Skeletal muscle cell (primary cell): ENCODE measurements around the gene KIFC3.
"Not testable (repeated sequence)": the region's sequence is repeated elsewhere in the genome, so short reads cannot be mapped to it uniquely, and the experiment has no call there.

Experiments
- DNase-seq: peaks from one replicate; pipeline ENCODE4 v3.0.0-alpha.2; 2010; ENCODE audit warnings: low read depth
- H3K4me3 ChIP-seq: 2 replicates; pipeline ENCODE4 v1.5.1; 2011; ENCODE audit warnings: low read depth, mild to moderate bottlenecking, control low read depth, low read length, moderate library complexity

Gene KIFC3

GRCh38 chr16:57748596-57748995 lies 53.7 kb downstream of the KIFC3 start:
- no peak for DNase-seq
- H3K4me3 ChIP-seq: no peak overlapping the region

GRCh38 chr16:57747996-57748395 lies 54.3 kb downstream of the KIFC3 start:
- H3K4me3 ChIP-seq: no peak overlapping the region
- no peak for DNase-seq

- DNase-seq: no peak
- no peak overlapping the region for H3K4me3 ChIP-seq
Observed at GRCh38 chr16:57747496-57747895, 54.8 kb downstream of the KIFC3 start.

GRCh38 chr16:57747091-57747490 lies 55.2 kb downstream of the KIFC3 start:
- no peak for DNase-seq
- H3K4me3 ChIP-seq: no peak overlapping the region

GRCh38 chr16:57746316-57746715 lies 56.0 kb downstream of the KIFC3 start:
- H3K4me3 ChIP-seq, DNase-seq: not testable (repeated sequence)

GRCh38 chr16:57745768-57746167 lies 56.5 kb downstream of the KIFC3 start:
- DNase-seq: no peak
- no peak overlapping the region for H3K4me3 ChIP-seq

- DNase-seq: no peak
- H3K4me3 ChIP-seq: no peak overlapping the region
Observed at GRCh38 chr16:57744642-57744903, 57.7 kb downstream of the KIFC3 start.

- no peak for DNase-seq
- no peak overlapping the region for H3K4me3 ChIP-seq
Observed at GRCh38 chr16:57743886-57744641, 58.2 kb downstream of the KIFC3 start.

GRCh38 chr16:57743458-57743857 lies 58.8 kb downstream of the KIFC3 start:
- DNase-seq: no peak
- no peak overlapping the region for H3K4me3 ChIP-seq

GRCh38 chr16:57742543-57742942 lies 59.7 kb downstream of the KIFC3 start:
- no peak overlapping the region for H3K4me3 ChIP-seq
- DNase-seq: no peak

GRCh38 chr16:57741660-57742191 lies 60.6 kb downstream of the KIFC3 start:
- no peak for DNase-seq

GRCh38 chr16:57740423-57741071 lies 61.7 kb downstream of the KIFC3 start:
- no peak overlapping the region for H3K4me3 ChIP-seq
- no peak for DNase-seq

More at GRCh38 chr16:57741660-57742191, 60.6 kb downstream of the KIFC3 start:
- no peak overlapping the region for H3K4me3 ChIP-seq

- no peak for DNase-seq
Observed at GRCh38 chr16:57739756-57740422, 62.4 kb downstream of the KIFC3 start.

GRCh38 chr16:57738844-57739243 lies 63.4 kb downstream of the KIFC3 start:
- no peak for DNase-seq
- no peak overlapping the region for H3K4me3 ChIP-seq

More at GRCh38 chr16:57739756-57740422, 62.4 kb downstream of the KIFC3 start:
- no peak overlapping the region for H3K4me3 ChIP-seq

GRCh38 chr16:57736419-57737351 lies 65.6 kb downstream of the KIFC3 start:
- DNase-seq: peak; percentile 47
- peak overlapping the region; percentile 87 for H3K4me3 ChIP-seq

GRCh38 chr16:57735755-57736418 lies 66.4 kb downstream of the KIFC3 start, which contains the start of gene KATNB1:
TSS of gene KATNB1 (plus strand) at chr16:57735770. CDS start at chr16:57737244, 1,474 bp downstream.
- peak within 1 kb of the TSS; percentile 87 for H3K4me3 ChIP-seq
- DNase-seq: no peak

- DNase-seq: peak; percentile 99
- peak overlapping the region; percentile 87 for H3K4me3 ChIP-seq
Observed at GRCh38 chr16:57734925-57735754, 67.2 kb downstream of the KIFC3 start.
